ENCODE results near the gene ITGAX.

ITGAX gene

DNA sequence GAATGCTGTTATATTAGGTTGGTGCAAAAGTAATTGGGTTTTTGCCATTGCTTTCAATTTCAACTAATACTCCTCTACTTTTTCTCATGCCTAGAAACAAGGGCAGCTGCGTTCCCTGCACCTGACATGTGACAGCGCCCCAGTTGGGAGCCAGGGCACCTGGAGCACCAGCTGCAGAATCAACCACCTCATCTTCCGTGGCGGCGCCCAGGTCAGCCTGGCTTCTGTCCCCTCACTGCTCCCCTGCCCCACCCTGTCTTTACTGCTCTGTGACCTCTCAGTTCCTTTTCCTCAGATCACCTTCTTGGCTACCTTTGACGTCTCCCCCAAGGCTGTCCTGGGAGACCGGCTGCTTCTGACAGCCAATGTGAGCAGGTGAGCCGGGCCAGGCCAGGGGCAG is 21.7 kb downstream of the ITGAX start:
- no peak for DNase-seq

DNA sequence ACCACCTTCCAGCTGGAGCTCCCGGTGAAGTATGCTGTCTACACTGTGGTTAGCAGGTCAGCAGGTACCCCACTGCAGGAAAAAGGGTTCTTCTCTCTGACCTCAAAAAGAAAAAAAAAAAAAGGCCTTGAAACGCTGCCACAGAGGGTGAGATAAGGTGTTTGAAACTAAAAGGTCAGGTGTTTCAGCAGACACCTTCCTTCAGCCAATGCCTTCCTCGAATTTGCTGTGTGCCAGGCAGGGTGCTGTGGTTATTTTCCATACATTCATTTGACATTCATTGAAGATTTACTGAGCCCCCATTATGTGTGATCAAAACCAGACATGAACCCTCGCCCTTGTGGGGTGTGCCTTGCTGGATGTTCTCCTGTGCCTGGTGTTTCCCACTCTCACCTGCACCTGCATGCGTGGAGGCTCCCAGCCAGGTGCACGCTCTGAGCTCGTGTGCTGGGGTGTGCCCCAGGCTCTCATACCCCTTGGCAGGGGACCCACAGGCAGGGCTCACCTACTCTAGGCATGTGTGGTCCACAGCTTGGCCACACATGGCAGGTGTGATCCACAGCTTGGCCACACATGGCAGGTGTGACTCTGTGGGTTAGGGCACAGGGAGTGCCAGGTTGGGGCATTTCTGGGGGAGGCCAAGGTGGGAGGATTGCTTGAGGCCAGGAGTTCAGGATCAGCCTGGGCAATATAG is 22.4 kb downstream of the ITGAX start:
- no peak for DNase-seq

GRCh38 chr16:31380201-31380600 is 25.2 kb downstream of the ITGAX start:
- DNase-seq, result no peak

- peak; percentile 81 for DNase-seq
These were observed 27.6 kb downstream of the ITGAX start for GRCh38 chr16:31382485-31383161.

DNA sequence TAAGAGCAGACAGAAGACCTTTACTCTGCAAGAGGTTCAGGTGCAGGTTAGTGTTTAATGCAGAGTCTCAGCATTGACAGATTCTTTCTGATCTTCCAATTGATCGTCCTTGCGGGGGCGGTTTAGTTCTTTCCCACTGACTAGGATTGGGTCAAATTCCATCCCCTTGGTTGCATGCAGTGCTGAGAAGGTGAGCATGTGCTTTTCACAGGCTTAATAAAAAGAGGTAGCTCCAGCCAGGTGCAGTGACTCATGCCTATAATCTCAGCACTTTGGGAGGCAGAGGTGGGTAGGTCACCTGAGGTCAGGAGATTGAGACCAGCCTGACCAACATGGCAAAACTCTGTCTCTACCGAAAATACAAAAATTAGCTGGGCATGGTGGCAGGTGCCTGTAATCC is 30.7 kb downstream of the ITGAX start:
- no peak for DNase-seq

GRCh38 chr16:31386157-31386984 is 31.4 kb downstream of the ITGAX start:
- peak; percentile 40 for DNase-seq

GRCh38 chr16:31388535-31388934 is 33.6 kb downstream of the ITGAX start:
- no peak for DNase-seq

DNA sequence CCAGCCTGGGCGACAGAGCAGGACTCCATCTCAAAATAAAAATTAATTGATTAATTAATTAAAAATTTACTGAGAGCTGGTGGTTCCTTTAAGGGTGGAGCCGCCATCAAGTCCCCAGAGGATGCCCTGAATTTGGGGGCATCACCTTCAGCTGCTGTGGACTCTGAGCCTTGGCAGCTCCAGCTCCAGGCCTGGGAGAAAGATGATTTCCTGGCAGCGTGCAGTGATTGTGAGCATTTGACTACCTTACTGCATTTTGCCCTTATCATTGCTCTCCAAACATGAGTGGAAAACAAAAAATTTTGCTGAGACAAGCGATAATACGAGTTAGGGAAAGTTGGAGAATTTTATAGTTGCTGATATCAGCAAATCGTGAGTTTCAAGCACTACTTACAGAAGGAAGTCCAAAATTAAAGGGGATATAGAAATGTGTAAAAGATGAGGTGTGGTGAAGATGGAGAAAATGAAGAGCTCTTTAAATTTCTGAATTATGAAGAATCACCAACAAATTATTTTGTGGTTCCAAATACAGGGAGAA is 35.6 kb downstream of the ITGAX start:
- no peak for DNase-seq

DNA sequence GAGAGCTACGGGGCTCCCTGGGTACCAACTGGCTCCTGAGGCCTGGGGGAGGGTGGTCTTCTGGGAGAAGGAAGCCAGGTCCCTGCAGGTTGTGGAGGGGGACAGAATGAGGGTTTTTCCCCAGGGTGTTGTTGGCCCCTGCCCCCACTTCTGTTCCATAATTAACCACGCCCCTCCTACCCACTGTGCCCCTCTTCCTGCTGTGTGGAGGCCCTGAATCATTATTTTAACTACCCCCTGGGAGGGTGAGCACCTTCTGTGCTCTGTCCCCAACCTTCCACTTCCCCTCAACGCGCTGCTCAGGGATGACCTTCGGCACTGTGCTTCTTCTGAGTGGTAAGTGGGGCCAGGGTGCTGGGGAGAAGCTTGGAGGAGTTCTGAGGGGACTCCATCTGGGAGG is 38.1 kb downstream of the ITGAX start, which contains the start of gene ITGAD:
Gene ITGAD (plus strand): TSS at position 280 of the 400 bp plus-strand sequence. CDS start 26 bp downstream, at position 306.
- no peak for DNase-seq

GRCh38 chr16:31395647-31396046 is 40.7 kb downstream of the ITGAX start:
- no peak for DNase-seq

GRCh38 chr16:31397096-31397660 is 42.2 kb downstream of the ITGAX start:
- DNase-seq, result no peak

DNA sequence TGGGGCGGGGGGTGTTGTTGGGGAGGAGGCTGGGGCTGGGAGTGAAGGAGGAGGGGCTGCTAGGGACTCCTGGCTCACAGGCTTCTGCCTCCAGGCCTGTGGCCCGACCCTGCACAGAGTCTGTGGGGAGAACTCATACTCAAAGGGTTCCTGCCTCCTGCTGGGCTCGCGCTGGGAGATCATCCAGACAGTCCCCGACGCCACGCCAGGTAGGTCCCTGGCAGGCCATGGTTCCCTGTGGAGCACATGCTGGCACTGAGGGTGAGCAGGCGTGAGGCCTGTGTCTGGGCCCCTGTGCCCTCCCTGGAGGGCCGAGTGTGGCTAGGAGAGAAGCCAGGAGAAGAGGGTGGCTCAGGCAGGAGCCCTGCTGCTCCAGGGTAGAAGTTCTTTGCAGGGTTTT is 42.7 kb downstream of the ITGAX start:
- DNase-seq, result no peak

GRCh38 chr16:31400191-31400590 is 45.2 kb downstream of the ITGAX start:
- no peak for DNase-seq

DNA sequence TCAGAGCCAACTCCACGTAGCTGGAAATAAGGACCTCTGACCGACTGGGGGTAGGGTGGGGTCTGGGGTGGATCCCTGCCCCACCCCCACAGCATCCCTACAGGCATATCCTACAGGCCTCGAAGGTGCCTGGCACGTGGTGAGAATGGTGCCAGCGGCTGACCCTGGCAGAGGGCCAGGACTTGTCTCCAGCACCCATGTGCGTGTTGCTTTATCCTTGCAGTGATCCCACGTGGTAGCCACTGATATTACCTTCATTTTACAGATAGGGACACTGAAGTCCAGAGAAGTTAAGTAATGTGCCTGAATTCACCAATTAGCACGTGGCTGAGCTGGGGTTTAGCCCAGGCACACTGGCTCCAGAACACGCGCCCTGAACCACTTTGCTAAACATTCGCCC is 46.5 kb downstream of the ITGAX start:
- no peak for DNase-seq

GRCh38 chr16:31402687-31403086 is 47.7 kb downstream of the ITGAX start:
- no peak for DNase-seq

DNA sequence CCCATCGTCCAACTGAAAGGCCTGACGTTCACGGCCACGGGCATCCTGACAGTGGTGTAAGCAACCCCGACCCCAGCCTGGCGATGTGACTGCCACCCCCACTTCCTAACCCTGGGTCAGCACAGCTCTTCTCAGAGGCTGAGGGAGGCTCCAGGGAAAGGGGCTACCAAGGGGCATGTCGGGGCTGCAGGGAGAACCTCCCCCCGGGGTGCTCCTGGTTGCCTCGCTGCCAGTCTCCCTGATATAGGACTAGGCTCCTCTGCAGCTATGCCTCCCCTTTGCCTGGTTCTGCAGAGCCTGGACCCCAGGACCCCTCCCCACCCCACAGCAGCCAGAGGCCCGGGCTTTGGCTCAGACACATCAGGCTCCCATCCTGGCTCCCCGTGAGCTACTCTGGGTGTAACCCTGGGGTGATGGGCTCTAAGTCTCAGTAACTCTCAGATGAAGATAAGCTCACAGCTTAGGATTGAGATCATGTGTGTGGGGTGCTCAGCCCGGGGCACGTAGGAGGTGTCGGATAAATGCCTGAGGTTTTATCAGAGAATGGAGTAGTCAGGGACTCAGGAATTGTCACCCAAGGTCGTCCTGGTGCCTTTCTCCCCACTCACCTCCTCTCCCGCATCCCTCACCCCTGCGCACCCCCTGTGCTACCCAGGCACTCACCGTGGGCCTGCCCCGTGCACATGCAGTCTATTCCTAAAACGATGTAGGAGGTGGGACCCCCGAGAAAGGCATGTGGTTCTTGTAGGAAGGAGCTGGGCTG is 48.8 kb downstream of the ITGAX start:
- DNase-seq, result no peak

DNA sequence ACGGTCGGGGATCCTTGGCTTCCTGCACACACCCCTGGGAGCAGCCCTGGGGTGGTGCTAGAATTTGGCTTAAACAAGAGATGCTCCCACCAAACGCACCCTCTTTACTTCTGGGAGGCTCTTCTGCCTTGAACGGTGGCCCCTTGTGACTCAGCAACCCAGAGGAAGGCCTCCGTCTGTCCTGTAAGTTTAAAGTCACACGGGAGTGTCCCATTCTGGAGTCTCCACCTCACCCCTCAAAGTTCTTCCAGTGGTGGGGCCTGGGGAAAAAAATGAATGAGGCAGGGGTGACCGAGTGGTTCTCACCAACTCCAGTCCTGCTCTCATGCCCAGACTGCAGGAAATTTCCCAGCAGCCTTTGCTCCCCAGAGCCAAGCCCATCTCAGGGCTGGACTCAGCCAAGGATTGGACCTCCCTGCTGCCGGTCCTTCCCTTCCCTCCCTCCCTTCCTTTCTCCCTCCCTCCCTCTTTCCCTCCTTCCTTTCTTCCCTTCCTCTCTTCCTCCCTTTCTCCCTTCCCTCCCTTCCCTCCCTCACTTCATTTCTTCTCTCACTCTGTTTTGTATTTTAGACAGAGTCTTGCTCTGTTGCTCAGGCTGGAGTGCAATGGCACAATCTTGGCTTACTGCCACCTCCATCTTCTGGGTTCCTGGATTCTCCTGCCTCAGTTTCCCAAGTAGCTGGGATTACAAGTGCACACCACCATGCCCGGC is 49.5 kb downstream of the ITGAX start:
- DNase-seq, result no peak

DNA sequence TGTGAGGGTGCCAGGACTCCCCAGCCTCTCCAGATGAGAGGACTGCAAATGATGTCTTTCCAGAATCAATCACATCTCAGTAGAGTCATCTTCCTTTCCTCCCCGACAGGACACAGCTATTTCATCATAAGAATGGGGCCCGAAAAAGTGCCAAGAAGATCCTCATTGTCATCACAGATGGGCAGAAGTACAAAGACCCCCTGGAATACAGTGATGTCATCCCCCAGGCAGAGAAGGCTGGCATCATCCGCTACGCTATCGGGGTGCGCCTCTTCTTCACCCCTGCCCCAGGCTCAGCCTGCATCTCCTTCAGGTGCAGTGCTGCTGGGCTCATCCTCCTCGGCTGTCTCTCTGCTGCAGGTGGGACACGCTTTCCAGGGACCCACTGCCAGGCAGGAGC is 52.4 kb downstream of the ITGAX start:
- DNase-seq, result no peak

DNA sequence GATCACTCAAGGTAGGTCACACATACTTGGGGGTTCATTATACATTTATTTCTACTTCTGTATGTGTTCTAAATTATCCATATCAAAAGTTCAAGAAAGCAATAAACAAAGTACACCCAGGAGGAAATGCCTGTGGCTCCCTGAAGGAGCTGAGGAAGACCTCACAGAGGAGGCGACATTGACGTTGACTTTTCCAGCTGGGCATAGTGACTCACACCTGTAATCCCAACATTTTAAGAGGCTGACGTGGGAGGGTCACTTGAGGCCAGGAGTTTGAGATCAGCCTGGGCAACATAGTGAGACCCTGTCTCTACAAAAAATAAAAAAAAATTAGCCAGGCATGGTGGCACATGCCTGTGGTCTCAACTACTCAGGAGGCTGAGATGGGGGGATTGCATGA is 54.5 kb downstream of the ITGAX start:
- DNase-seq, result no peak

DNA sequence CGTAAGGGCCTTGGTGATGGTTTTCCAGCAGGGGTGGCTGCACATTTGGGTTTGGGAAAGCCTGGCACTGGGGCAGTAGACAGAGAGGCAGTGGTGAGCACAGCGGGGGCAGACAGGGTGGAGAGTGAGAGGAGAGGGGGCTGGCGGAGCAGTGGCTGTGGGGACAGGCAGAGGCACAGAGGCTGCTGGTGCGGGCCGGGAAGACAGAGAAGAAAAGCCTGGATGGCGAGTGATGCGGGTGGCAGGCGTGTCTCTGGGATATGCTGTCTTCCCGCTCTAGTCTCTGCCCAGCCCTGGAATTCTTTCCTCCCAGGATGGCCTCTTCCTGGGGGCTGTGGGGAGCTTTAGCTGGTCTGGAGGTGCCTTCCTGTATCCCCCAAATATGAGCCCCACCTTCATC is 55.1 kb downstream of the ITGAX start:
- no peak for DNase-seq

DNA sequence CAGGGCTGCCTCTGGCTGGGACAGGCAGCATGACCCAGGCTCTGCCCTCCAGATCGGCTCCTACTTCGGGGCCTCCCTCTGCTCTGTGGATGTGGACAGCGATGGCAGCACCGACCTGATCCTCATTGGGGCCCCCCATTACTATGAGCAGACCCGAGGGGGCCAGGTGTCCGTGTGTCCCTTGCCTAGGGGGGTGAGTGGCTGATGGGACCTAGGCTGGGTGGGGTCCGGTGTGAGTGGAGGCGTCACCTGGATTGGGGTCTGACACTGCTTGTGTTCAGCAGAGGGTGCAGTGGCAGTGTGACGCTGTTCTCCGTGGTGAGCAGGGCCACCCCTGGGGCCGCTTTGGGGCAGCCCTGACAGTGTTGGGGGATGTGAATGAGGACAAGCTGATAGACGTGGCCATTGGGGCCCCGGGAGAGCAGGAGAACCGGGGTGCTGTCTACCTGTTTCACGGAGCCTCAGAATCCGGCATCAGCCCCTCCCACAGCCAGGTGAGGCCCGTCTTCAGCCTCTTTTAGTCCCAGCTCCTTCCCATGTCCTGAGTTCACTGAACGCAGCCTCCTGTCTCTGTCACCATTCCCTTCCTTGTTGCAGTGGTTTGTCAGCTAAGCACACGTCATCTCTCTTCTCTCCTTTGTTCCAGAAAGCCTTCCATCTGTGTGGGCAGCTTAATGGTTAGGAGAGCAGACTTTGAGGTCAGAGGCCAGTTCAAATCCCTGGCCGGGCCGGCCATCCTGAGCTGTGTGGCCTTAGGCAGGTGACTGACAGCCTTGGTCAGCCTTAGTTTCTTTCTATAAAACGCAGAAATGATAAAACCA is 56.3 kb downstream of the ITGAX start:
- DNase-seq, result no peak

Measured in stimulated activated CD8-positive, alpha-beta memory T cell treated with anti-CD3 and anti-CD28 coated beads, Interleukin-4, amount 100 ng/mL, for 48 hours (primary cell).